Parathyroid adenoma (tissue), 2 donors: Measurements from ENCODE around the gene BDKRB1.

Experiments used
- H2AFZ ChIP-seq: fragments of 300-600 bp; sonication (generic); one replicate; pipeline ENCODE4 v1.7.0; 2017; ENCODE audit warnings: antibody characterized with exemption, mild to moderate bottlenecking
- H3K27ac ChIP-seq: fragments of 300-600 bp; sonication (generic); one replicate; pipeline ENCODE4 v1.7.0; 2017
- H3K27me3 ChIP-seq: fragments of 300-600 bp; sonication (generic); one replicate; pipeline ENCODE4 v1.7.0; 2017; ENCODE audit warnings: low read length; ENCODE audit not compliant: control insufficient read depth, insufficient read depth
- H3K36me3 ChIP-seq: fragments of 300-600 bp; sonication (generic); one replicate; pipeline ENCODE4 v1.7.0; 2017; ENCODE audit warnings: low read length; ENCODE audit not compliant: control insufficient read depth, insufficient read depth
- H3K4me1 ChIP-seq: fragments of 300-600 bp; sonication (generic); one replicate; pipeline ENCODE4 v1.7.0; 2017; ENCODE audit warnings: control low read depth
- H3K4me2 ChIP-seq: fragments of 300-600 bp; sonication (generic); one replicate; pipeline ENCODE4 v1.7.0; 2017; ENCODE audit warnings: low read length
- H3K4me3 ChIP-seq: fragments of 300-600 bp; sonication (generic); one replicate; pipeline ENCODE4 v1.7.0; 2017; ENCODE audit warnings: low read depth, low read length
- H3K79me2 ChIP-seq: fragments of 300-600 bp; sonication (generic); one replicate; pipeline ENCODE4 v1.7.0; 2017; ENCODE audit warnings: control low read depth
- H3K9ac ChIP-seq: fragments of 300-600 bp; sonication (generic); one replicate; pipeline ENCODE4 v1.7.0; 2017; ENCODE audit warnings: mild to moderate bottlenecking
- H3K9me3 ChIP-seq: fragments of 300-600 bp; sonication (generic); one replicate; pipeline ENCODE4 v1.7.0; 2017; ENCODE audit warnings: low read length; ENCODE audit not compliant: control insufficient read depth
- CTCF ChIP-seq: fragments of 300-600 bp; sonication (generic); IDR thresholded peaks from one replicate; pipeline ENCODE4 v1.7.0; 2017; ENCODE audit warnings: antibody characterized with exemption, mild to moderate bottlenecking
- donor health status: primary hyperparathyroidism.

Gene BDKRB1

GRCh38 chr14:96247031-96247430, 9.0 kb upstream of the BDKRB1 start:
- Histone ChIP-seq H3K27ac (no peak overlapping the region), H3K4me1 (no peaks in the 10 kb centered on the region), H3K79me2 (no peaks in the 10 kb centered on the region), H3K9me3 (no peaks in the 10 kb centered on the region), H2AFZ (no peak overlapping the region), H3K4me2 (no peak overlapping the region), H3K27me3 (no peaks in the 10 kb centered on the region), H3K36me3 (no peaks in the 10 kb centered on the region), H3K9ac (no peak overlapping the region), H3K4me3 (no peak overlapping the region)
- no peak for TF ChIP-seq CTCF

- H3K4me3 ChIP-seq = no peak overlapping the region
- H3K27me3 ChIP-seq = no peaks in the 10 kb centered on the region
- TF ChIP-seq CTCF = no peak
- no peak overlapping the region for H2AFZ ChIP-seq
- no peaks in the 10 kb centered on the region for H3K9me3 ChIP-seq
- no peak overlapping the region for H3K9ac ChIP-seq
- H3K27ac ChIP-seq = no peak overlapping the region
- H3K4me2 ChIP-seq = no peak overlapping the region
- no peaks in the 10 kb centered on the region for H3K79me2 ChIP-seq
- no peaks in the 10 kb centered on the region for H3K4me1 ChIP-seq
- no peaks in the 10 kb centered on the region for H3K36me3 ChIP-seq
Observed at GRCh38 chr14:96249029-96249428, 7.0 kb upstream of the BDKRB1 start.

- TF ChIP-seq CTCF = no peak
- H3K9me3 ChIP-seq = no peaks in the 10 kb centered on the region
- no peak overlapping the region for H3K27ac ChIP-seq
Observed at GRCh38 chr14:96250485-96250884, 5.5 kb upstream of the BDKRB1 start.

GRCh38 chr14:96251656-96252155, 4.3 kb upstream of the BDKRB1 start:
- H2AFZ ChIP-seq = no peak overlapping the region
- H3K4me1 ChIP-seq = no peaks in the 10 kb centered on the region
- no peaks in the 10 kb centered on the region for H3K27me3 ChIP-seq
- no peak overlapping the region for H3K4me3 ChIP-seq
- H3K36me3 ChIP-seq = no peaks in the 10 kb centered on the region
- H3K27ac ChIP-seq = no peak overlapping the region
- TF ChIP-seq CTCF = no peak
- no peaks in the 10 kb centered on the region for H3K9me3 ChIP-seq
- H3K4me2 ChIP-seq = no peak overlapping the region
- no peak overlapping the region for H3K9ac ChIP-seq
- no peaks in the 10 kb centered on the region for H3K79me2 ChIP-seq

More at GRCh38 chr14:96250485-96250884, 5.5 kb upstream of the BDKRB1 start:
- Histone ChIP-seq H3K79me2 (no peaks in the 10 kb centered on the region), H2AFZ (no peak overlapping the region), H3K4me2 (no peak overlapping the region), H3K4me1 (no peaks in the 10 kb centered on the region), H3K9ac (no peak overlapping the region), H3K4me3 (no peak overlapping the region), H3K27me3 (no peaks in the 10 kb centered on the region), H3K36me3 (no peaks in the 10 kb centered on the region)

GRCh38 chr14:96252323-96252998, 3.5 kb upstream of the BDKRB1 start:
- H3K9ac ChIP-seq = no peak overlapping the region
- H3K79me2 ChIP-seq = no peaks in the 10 kb centered on the region
- H2AFZ ChIP-seq = no peak overlapping the region
- H3K27ac ChIP-seq = no peak overlapping the region
- H3K4me3 ChIP-seq = no peak overlapping the region
- no peak for TF ChIP-seq CTCF
- H3K27me3 ChIP-seq = no peaks in the 10 kb centered on the region
- H3K4me1 ChIP-seq = no peaks in the 10 kb centered on the region
- H3K4me2 ChIP-seq = no peak overlapping the region
- no peaks in the 10 kb centered on the region for H3K9me3 ChIP-seq
- no peaks in the 10 kb centered on the region for H3K36me3 ChIP-seq
